Mesenchymal stem cell (in vitro differentiated cells and primary cell): ENCODE data around the gene CHMP6.

Experiments used
- DNase-seq: peaks from one replicate; pipeline ENCODE4 v3.0.0-alpha.2; 2013
- H2AFZ ChIP-seq: one replicate; pipeline ENCODE4 v1.6.1; 2013; ENCODE audit warnings: low read depth, mild to moderate bottlenecking, control low read depth, inconsistent platforms, low read length, moderate library complexity
- H2AK5ac ChIP-seq: 2 replicates; pipeline ENCODE4 v1.6.1; 2013; ENCODE audit warnings: low read length, moderate library complexity, mild to moderate bottlenecking, inconsistent platforms; ENCODE audit not compliant: severe bottlenecking
- H2BK120ac ChIP-seq: one replicate; pipeline ENCODE4 v1.6.1; 2013; ENCODE audit warnings: low read depth, mild to moderate bottlenecking, inconsistent platforms, low read length, moderate library complexity
- H2BK12ac ChIP-seq, 2 experiments: one replicate each; pipeline ENCODE4 v1.6.1; 2013; ENCODE audit warnings: inconsistent platforms in 2 of 2, low read length in 2 of 2, mild to moderate bottlenecking in 2 of 2, moderate library complexity in 2 of 2, control low read depth in 1 of 2
- H2BK15ac ChIP-seq: one replicate; pipeline ENCODE4 v1.6.1; 2013; ENCODE audit warnings: mild to moderate bottlenecking, low read depth, inconsistent platforms; ENCODE audit not compliant: poor library complexity, severe bottlenecking
- H2BK5ac ChIP-seq: 2 replicates; pipeline ENCODE4 v1.6.1; 2013; ENCODE audit warnings: low read depth, mild to moderate bottlenecking, low read length, control low read depth, inconsistent platforms; ENCODE audit not compliant: poor library complexity, severe bottlenecking
- H3K14ac ChIP-seq, 2 experiments: one replicate each; pipeline ENCODE4 v1.6.1; 2013; ENCODE audit warnings: inconsistent platforms in 2 of 2, low read length in 2 of 2, control low read depth in 1 of 2, mild to moderate bottlenecking in 1 of 2, moderate library complexity in 1 of 2
- H3K18ac ChIP-seq, 2 experiments: one replicate each; pipeline ENCODE4 v1.6.1; 2013; ENCODE audit warnings: inconsistent platforms in 2 of 2, low read length in 2 of 2, control low read depth in 1 of 2, low read depth in 1 of 2, mild to moderate bottlenecking in 1 of 2
- H3K23ac ChIP-seq, 2 experiments: one replicate each; pipeline ENCODE4 v1.6.1; 2013; ENCODE audit warnings: inconsistent platforms in 2 of 2, low read length in 2 of 2, mild to moderate bottlenecking in 2 of 2, moderate library complexity in 2 of 2, control low read depth in 1 of 2
- H3K27ac ChIP-seq: 2 replicates; pipeline ENCODE4 v1.5.1; 2013; ENCODE audit warnings: mild to moderate bottlenecking, moderate library complexity, low read length, control low read depth, inconsistent platforms; ENCODE audit not compliant: poor library complexity, severe bottlenecking
- H3K27me3 ChIP-seq, 2 experiments: 2 replicates each; pipeline versions ENCODE4 v1.6.1 to v1.7.0; 2013; ENCODE audit warnings: low read length in 2 of 2, mild to moderate bottlenecking in 2 of 2, moderate library complexity in 2 of 2, control low read depth in 1 of 2, inconsistent platforms in 1 of 2; ENCODE audit not compliant: control insufficient read depth in 1 of 2, insufficient read depth in 1 of 2
- H3K36me3 ChIP-seq, 2 experiments: 2 replicates each; pipeline versions ENCODE4 v1.6.1 to v1.7.0; 2013; ENCODE audit warnings: low read length in 2 of 2, control low read depth in 1 of 2, inconsistent platforms in 1 of 2, low read depth in 1 of 2, mild to moderate bottlenecking in 1 of 2; ENCODE audit not compliant: insufficient read depth in 2 of 2, control insufficient read depth in 1 of 2
- H3K4ac ChIP-seq, 2 experiments: one replicate each; pipeline ENCODE4 v1.6.1; 2013; ENCODE audit warnings: inconsistent platforms in 2 of 2, low read length in 2 of 2, mild to moderate bottlenecking in 2 of 2, moderate library complexity in 2 of 2, control low read depth in 1 of 2, low read depth in 1 of 2
- H3K4me1 ChIP-seq: 2 replicates; pipeline ENCODE4 v1.6.1; 2013; ENCODE audit warnings: low read depth, low read length, control low read depth; ENCODE audit not compliant: control insufficient read depth, insufficient read depth
- H3K4me2 ChIP-seq: 2 replicates; pipeline ENCODE4 v1.6.1; 2013; ENCODE audit warnings: low read length, mild to moderate bottlenecking, inconsistent platforms; ENCODE audit not compliant: poor library complexity, severe bottlenecking
- H3K4me3 ChIP-seq, 2 experiments: 2 replicates each; pipeline versions ENCODE4 v1.5.1 to v1.7.0; 2013; ENCODE audit warnings: low read length in 2 of 2, mild to moderate bottlenecking in 2 of 2, control low read depth in 1 of 2, low read depth in 1 of 2; ENCODE audit not compliant: insufficient read depth in 1 of 2
- H3K79me1 ChIP-seq: replicated peaks from 2 replicates; pipeline ENCODE4 v1.6.1; 2013; ENCODE audit warnings: mild to moderate bottlenecking, control low read depth, low read length, inconsistent platforms; ENCODE audit not compliant: poor library complexity, severe bottlenecking
- H3K9ac ChIP-seq: 2 replicates; pipeline ENCODE4 v1.7.0; 2013; ENCODE audit warnings: mild to moderate bottlenecking, low read length, moderate library complexity
- H3K9me3 ChIP-seq: 2 replicates; pipeline ENCODE4 v1.7.0; 2013; ENCODE audit warnings: mild to moderate bottlenecking, low read length; ENCODE audit not compliant: control insufficient read depth
- H4K8ac ChIP-seq: one replicate; pipeline ENCODE4 v1.6.1; 2013; ENCODE audit warnings: inconsistent platforms, mild to moderate bottlenecking, low read length, moderate library complexity
- H4K91ac ChIP-seq: one replicate; pipeline ENCODE4 v1.6.1; 2013; ENCODE audit warnings: mild to moderate bottlenecking, low read length, inconsistent platforms
- WGBS: methylation state at CpG from one replicate; pipeline ENCODE4 v1.1.7; 2013; ENCODE audit warnings: mixed read lengths; 5-methylcytosine and 5-hydroxymethylcytosine counted together

The CHMP6 gene

GRCh38 chr17:81037026-81037797 lies 45.6 kb downstream of the CHMP6 start:
- Histone ChIP-seq H3K27me3 (no peaks in the 10 kb centered on the region), H4K8ac (no peak overlapping the region), H3K4me2 (peak overlapping the region; percentile 69), H2BK15ac (peak overlapping the region; percentile 26), H2BK120ac (no peak overlapping the region), H3K4me3 (no peak overlapping the region), H4K91ac (no peak overlapping the region), H3K9ac (no peak overlapping the region), H3K9me3 (no peaks in the 10 kb centered on the region), H3K79me1 (peaks cover 14% of the 10 kb centered on the region), H3K14ac (no peak overlapping the region), H3K4ac (no peak overlapping the region), H3K27ac (no peak overlapping the region), H3K23ac (no peak overlapping the region), H3K36me3 (peaks cover 4 to 39% of the 10 kb centered on the region in 2 experiments), H2AK5ac (no peak overlapping the region), H2BK12ac (no peak overlapping the region), H2AFZ (no peak overlapping the region), H2BK5ac (no peak overlapping the region), H3K4me1 (peaks cover 62% of the 10 kb centered on the region), H3K18ac (no peak overlapping the region)
- WGBS: 90% methylated on average over 28 of the region's 28 CpGs
- peak; percentile 26 for DNase-seq

DNA sequence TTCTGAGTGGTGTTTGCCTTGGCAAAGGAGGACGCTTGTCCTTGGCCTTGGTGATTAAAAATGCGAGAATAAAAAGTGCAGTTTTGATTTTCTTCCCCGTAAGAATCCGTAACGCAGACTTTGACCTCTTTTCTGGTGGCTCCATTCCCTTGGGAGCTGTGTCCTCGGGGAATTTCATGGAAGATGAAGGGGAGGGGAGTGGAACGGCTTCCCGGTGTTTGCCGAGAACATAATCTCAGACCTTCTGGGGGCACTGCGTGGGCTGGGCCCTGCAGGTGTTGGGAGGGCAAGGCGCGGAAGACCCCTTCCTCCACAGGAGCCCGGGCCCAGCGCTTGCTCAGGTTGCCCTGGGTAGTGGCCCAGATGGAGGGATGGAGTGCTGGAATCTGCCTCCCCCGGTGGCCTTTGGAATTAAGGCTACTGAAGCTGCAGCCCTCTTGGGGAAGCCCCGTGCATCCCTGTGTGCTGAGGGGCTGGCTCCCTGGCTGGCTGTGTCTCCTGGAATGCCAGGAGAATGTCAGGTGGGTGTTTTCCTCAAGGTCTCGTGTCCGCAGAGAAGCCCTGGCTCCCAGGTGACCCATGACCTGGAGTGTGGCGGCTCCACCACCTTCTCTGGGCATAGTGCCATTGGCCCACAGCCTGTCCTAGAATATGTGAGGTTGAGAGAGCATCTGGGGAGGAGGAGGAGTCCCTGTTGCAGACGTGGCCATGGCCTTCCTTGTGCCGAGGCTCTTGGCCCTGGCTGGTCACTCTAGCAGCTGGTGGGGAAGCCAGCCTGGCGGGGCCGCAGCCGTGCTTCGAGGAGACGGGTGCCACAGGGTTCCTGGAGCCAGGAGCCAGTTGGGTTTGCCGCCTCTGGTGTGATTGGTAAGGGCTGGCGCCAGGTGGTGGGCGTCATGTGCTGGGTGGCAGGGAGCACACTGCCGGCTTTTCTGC lies 46.4 kb downstream of the CHMP6 start:
- Histone ChIP-seq H3K79me1 (peaks cover 11% of the 10 kb centered on the region), H2BK120ac (no peak overlapping the region), H3K9me3 (no peaks in the 10 kb centered on the region), H3K4ac (no peak overlapping the region), H2BK15ac (no peak overlapping the region), H4K91ac (no peak overlapping the region), H3K23ac (no peak overlapping the region), H2AK5ac (peak overlapping the region; percentile 2), H2BK12ac (no peak overlapping the region), H3K4me1 (peaks cover 66% of the 10 kb centered on the region), H2BK5ac (no peak overlapping the region), H2AFZ (no peak overlapping the region), H3K36me3 (peaks cover 0 to 31% of the 10 kb centered on the region in 2 experiments), H4K8ac (no peak overlapping the region), H3K9ac (no peak overlapping the region), H3K27ac (no peak overlapping the region), H3K27me3 (no peaks in the 10 kb centered on the region), H3K4me3 (no peak overlapping the region), H3K18ac (no peak overlapping the region), H3K14ac (no peak overlapping the region), H3K4me2 (no peak overlapping the region)
- peak; percentile 18 for DNase-seq
- 95% methylated on average over 29 of the region's 30 CpGs for WGBS

- H2AFZ ChIP-seq: no peak overlapping the region
- H4K91ac ChIP-seq: no peak overlapping the region
- no peak overlapping the region for H3K4me2 ChIP-seq
- 93% methylated on average over 16 of the region's 16 CpGs for whole genome bisulfite sequencing
- H2AK5ac ChIP-seq: peak overlapping the region; percentile 24
- H3K4me1 ChIP-seq: peaks cover 68% of the 10 kb centered on the region
- peaks cover 3% of the 10 kb centered on the region for H3K79me1 ChIP-seq
- H3K14ac ChIP-seq: no peak overlapping the region
- H3K4me3 ChIP-seq: no peak overlapping the region
- H3K23ac ChIP-seq: no peak overlapping the region
- H2BK12ac ChIP-seq: peak overlapping the region in 1 of 2 experiments; percentile 25
- H2BK5ac ChIP-seq: no peak overlapping the region
- no peak overlapping the region for H3K18ac ChIP-seq
- no peaks in the 10 kb centered on the region for H3K27me3 ChIP-seq
- peaks cover 0 to 30% of the 10 kb centered on the region in 2 experiments for H3K36me3 ChIP-seq
- no peak overlapping the region for H3K27ac ChIP-seq
- no peak overlapping the region for H3K4ac ChIP-seq
- no peaks in the 10 kb centered on the region for H3K9me3 ChIP-seq
- H2BK120ac ChIP-seq: no peak overlapping the region
- no peak overlapping the region for H4K8ac ChIP-seq
- H2BK15ac ChIP-seq: no peak overlapping the region
- H3K9ac ChIP-seq: no peak overlapping the region
- no peak for DNase-seq
Measured at GRCh38 chr17:81039096-81039495, 47.5 kb downstream of the CHMP6 start.
